Inflammatory macrophage (primary cell): ENCODE data around the gene CSMD2.
"Not testable (repeated sequence)": the region's sequence is repeated elsewhere in the genome, so short reads cannot be mapped to it uniquely, and the experiment has no call there.

Experiments
- DNase-seq, 2 donors: peaks; one replicate each; pipeline ENCODE4 v3.0.0-alpha.2; 2020 to 2022

CSMD2 gene

GRCh38 chr1:34108269-34108668, 56.8 kb downstream of the CSMD2 start:
- no peak for DNase-seq

- no peak for DNase-seq
These were observed 63.9 kb downstream of the CSMD2 start for GRCh38 chr1:34101151-34101550.

- no peak for DNase-seq
These were observed 64.7 kb downstream of the CSMD2 start for GRCh38 chr1:34100332-34100731.

- not testable (repeated sequence) for DNase-seq
These were observed 72.6 kb downstream of the CSMD2 start for GRCh38 chr1:34092399-34092798.

- DNase-seq = no peak
These were observed 75.3 kb downstream of the CSMD2 start for GRCh38 chr1:34089731-34090130.

GRCh38 chr1:34087986-34088385, 77.0 kb downstream of the CSMD2 start:
- DNase-seq = no peak

GRCh38 chr1:34086561-34086960, 78.5 kb downstream of the CSMD2 start:
- DNase-seq = no peak

- no peak for DNase-seq
These were observed 81.1 kb downstream of the CSMD2 start for GRCh38 chr1:34083974-34084373.

- DNase-seq = not testable (repeated sequence)
These were observed 82.9 kb downstream of the CSMD2 start for GRCh38 chr1:34082085-34082670.

- no peak for DNase-seq
These were observed 86.6 kb downstream of the CSMD2 start for GRCh38 chr1:34078383-34078782.

GRCh38 chr1:34075576-34075975, 89.5 kb downstream of the CSMD2 start:
- DNase-seq = no peak

- no peak for DNase-seq
These were observed 91.9 kb downstream of the CSMD2 start for GRCh38 chr1:34073028-34073695.

- no peak for DNase-seq
These were observed 94.7 kb downstream of the CSMD2 start for GRCh38 chr1:34070201-34070836.

- no peak for DNase-seq
These were observed 97.9 kb downstream of the CSMD2 start for GRCh38 chr1:34066981-34067603.

- no peak for DNase-seq
These were observed 98.9 kb downstream of the CSMD2 start for GRCh38 chr1:34066166-34066565.

- no peak for DNase-seq
These were observed 99.5 kb downstream of the CSMD2 start for GRCh38 chr1:34065498-34065897.

- DNase-seq = no peak
These were observed 104.1 kb downstream of the CSMD2 start for GRCh38 chr1:34060901-34061415.

GRCh38 chr1:34060187-34060730, 104.8 kb downstream of the CSMD2 start:
- DNase-seq = no peak

GRCh38 chr1:34057347-34058130, 107.5 kb downstream of the CSMD2 start:
- DNase-seq = no peak

GRCh38 chr1:34055818-34056217, 109.2 kb downstream of the CSMD2 start:
- no peak for DNase-seq

GRCh38 chr1:34054920-34055319, 110.1 kb downstream of the CSMD2 start:
- no peak for DNase-seq

- DNase-seq = no peak
These were observed 111.4 kb downstream of the CSMD2 start for GRCh38 chr1:34053660-34054059.
